Measurements from ENCODE around the gene PDE4C. TPM values are rescaled to one million over a fixed set of nuclear protein-coding genes. Genes with fewer than 3 reads are reported as not detected.

PDE4C gene
- total RNA-seq, 1 donor from 2014 or later = 0.85 TPM

DNA sequence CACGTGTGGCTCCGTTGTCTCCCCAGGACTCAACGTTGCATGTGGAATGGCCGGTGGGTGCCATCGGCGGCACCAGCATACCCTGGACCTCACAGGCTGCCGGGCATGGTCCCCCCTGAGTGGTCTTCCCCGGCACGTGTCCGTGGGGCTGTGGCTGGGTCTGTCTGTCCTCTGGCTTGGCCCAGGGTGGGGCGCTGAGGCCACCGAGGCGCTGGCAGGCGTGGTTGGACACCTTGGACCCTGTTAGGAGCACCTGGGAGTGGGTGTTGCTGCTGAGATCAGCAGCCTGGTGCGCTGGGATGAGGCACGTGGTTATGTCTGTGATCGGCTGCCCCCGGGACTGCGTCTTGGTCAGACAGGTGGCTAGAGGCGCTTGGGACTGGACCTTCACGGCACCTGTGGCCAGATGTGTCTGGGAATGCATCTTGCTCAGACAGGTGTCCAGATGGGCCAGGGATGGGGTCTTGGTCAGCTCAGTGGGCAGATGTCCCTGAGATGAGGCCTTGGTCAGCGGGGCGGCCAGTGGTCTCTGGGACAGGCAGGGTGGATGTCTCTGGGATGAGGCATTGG, 38.8 kb upstream of the PDE4C start:
- DNase-seq (ENCODE audit: low spot score) = no peak
- peaks cover 6% of the 10 kb centered on the region for H3K36me3 Mint-ChIP-seq (ENCODE audit: low read depth, unreplicated experiment)
- TF ChIP-seq CTCF (IDR thresholded peaks at IDR 0.05; ENCODE audit: unreplicated experiment) = no peak
- no peak overlapping the region for H3K27ac Mint-ChIP-seq (ENCODE audit: unreplicated experiment)
- no peak overlapping the region for H3K4me3 Mint-ChIP-seq (ENCODE audit: unreplicated experiment)
- H3K4me1 Mint-ChIP-seq (ENCODE audit: unreplicated experiment) = no peaks in the 10 kb centered on the region
- H3K9me3 Mint-ChIP-seq (ENCODE audit: unreplicated experiment) = no peaks in the 10 kb centered on the region
- H3K27me3 Mint-ChIP-seq (ENCODE audit: unreplicated experiment) = peaks cover 28% of the 10 kb centered on the region

- DNase-seq (ENCODE audit: low spot score) = no peak
- Mint-ChIP-seq H3K4me1 (ENCODE audit: unreplicated experiment) (no peaks in the 10 kb centered on the region), H3K36me3 (ENCODE audit: low read depth, unreplicated experiment) (peaks cover 6% of the 10 kb centered on the region), H3K4me3 (ENCODE audit: unreplicated experiment) (no peak overlapping the region), H3K27ac (ENCODE audit: unreplicated experiment) (no peak overlapping the region), H3K27me3 (ENCODE audit: unreplicated experiment) (peaks cover 31% of the 10 kb centered on the region), H3K9me3 (ENCODE audit: unreplicated experiment) (no peaks in the 10 kb centered on the region)
- TF ChIP-seq CTCF (IDR thresholded peaks at IDR 0.05; ENCODE audit: unreplicated experiment) = no peak
Measured at GRCh38 chr19:18264137-18264854, 38.1 kb upstream of the PDE4C start.

- TF ChIP-seq CTCF (IDR thresholded peaks at IDR 0.05; ENCODE audit: unreplicated experiment) = no peak
- H3K9me3 Mint-ChIP-seq (ENCODE audit: unreplicated experiment) = no peaks in the 10 kb centered on the region
Measured at GRCh38 chr19:18263324-18264136, 37.3 kb upstream of the PDE4C start.

DNA sequence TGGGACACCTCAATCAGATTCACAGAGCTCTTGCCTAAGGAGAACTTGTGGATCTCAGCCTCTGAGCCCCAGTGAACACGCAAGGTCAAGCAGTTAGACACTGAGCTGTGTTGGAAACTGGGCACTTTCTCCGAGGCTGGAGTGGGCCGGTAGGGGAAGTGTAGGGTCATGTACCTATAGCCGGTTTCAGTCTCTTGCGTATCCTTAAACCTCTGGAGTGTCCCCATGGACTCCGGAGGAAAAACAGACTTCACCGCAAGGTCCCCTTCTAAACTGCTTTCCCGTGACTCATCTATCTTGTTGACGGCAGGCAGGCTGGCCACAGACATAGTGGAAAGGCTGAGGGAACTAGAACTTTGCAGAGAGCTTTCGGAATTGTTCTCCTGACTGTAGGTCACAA, 36.7 kb upstream of the PDE4C start:
- H3K4me1 Mint-ChIP-seq (ENCODE audit: unreplicated experiment) = no peaks in the 10 kb centered on the region
- no peak overlapping the region for H3K27ac Mint-ChIP-seq (ENCODE audit: unreplicated experiment)
- TF ChIP-seq CTCF (IDR thresholded peaks at IDR 0.05; ENCODE audit: unreplicated experiment) = no peak
- H3K4me3 Mint-ChIP-seq (ENCODE audit: unreplicated experiment) = no peak overlapping the region
- peaks cover 6% of the 10 kb centered on the region for H3K36me3 Mint-ChIP-seq (ENCODE audit: low read depth, unreplicated experiment)
- no peak for DNase-seq (ENCODE audit: low spot score)
- peaks cover 31% of the 10 kb centered on the region for H3K27me3 Mint-ChIP-seq (ENCODE audit: unreplicated experiment)
- no peaks in the 10 kb centered on the region for H3K9me3 Mint-ChIP-seq (ENCODE audit: unreplicated experiment)

More at GRCh38 chr19:18263324-18264136, 37.3 kb upstream of the PDE4C start:
- H3K4me3 Mint-ChIP-seq (ENCODE audit: unreplicated experiment) = no peak overlapping the region
- no peak for DNase-seq (ENCODE audit: low spot score)
- peaks cover 32% of the 10 kb centered on the region for H3K27me3 Mint-ChIP-seq (ENCODE audit: unreplicated experiment)
- no peak overlapping the region for H3K27ac Mint-ChIP-seq (ENCODE audit: unreplicated experiment)
- H3K4me1 Mint-ChIP-seq (ENCODE audit: unreplicated experiment) = no peaks in the 10 kb centered on the region
- H3K36me3 Mint-ChIP-seq (ENCODE audit: low read depth, unreplicated experiment) = peaks cover 6% of the 10 kb centered on the region
